HG02885 (cell line): ENCODE measurements around the gene TYRO3.

Experiments used
- ATAC-seq: cut with Tn5 transposase; IDR thresholded peaks from one replicate; pipeline ENCODE4 v1.9.1; 2021; ENCODE audit warnings: mild to moderate bottlenecking; ENCODE audit not compliant: unreplicated experiment, poor library complexity

Gene TYRO3

GRCh38 chr15:41558400-41559238 lies at the start of gene TYRO3:
TYRO3 (plus strand) TSS chr15:41559212; CDS start chr15:41559258, 46 bp downstream.
- peak; percentile 45 for ATAC-seq

GRCh38 chr15:41510728-41511127 lies 48.3 kb upstream of the TYRO3 start:
- ATAC-seq = no peak

GRCh38 chr15:41511331-41511898 lies 47.6 kb upstream of the TYRO3 start:
- ATAC-seq = no peak

GRCh38 chr15:41511899-41512369 lies 47.1 kb upstream of the TYRO3 start:
- no peak for ATAC-seq

GRCh38 chr15:41512512-41512939 lies 46.5 kb upstream of the TYRO3 start:
- ATAC-seq = no peak

- ATAC-seq = no peak
Observed at GRCh38 chr15:41512940-41513505, 46.0 kb upstream of the TYRO3 start.

- no peak for ATAC-seq
Observed at GRCh38 chr15:41513506-41514227, 45.3 kb upstream of the TYRO3 start, which contains the start of gene LTK. LTK (minus strand) TSS chr15:41513827; CDS start chr15:41513709, 118 bp downstream.

- ATAC-seq = no peak
Observed at GRCh38 chr15:41517895-41518449, 41.0 kb upstream of the TYRO3 start.

- no peak for ATAC-seq
Observed at GRCh38 chr15:41520636-41521035, 38.4 kb upstream of the TYRO3 start.

GRCh38 chr15:41521614-41522013 lies 37.4 kb upstream of the TYRO3 start:
- no peak for ATAC-seq

GRCh38 chr15:41523097-41523496 lies 35.9 kb upstream of the TYRO3 start:
- ATAC-seq = no peak

GRCh38 chr15:41530363-41530956 lies 28.6 kb upstream of the TYRO3 start:
- no peak for ATAC-seq

- ATAC-seq = no peak
Observed at GRCh38 chr15:41535544-41535943, 23.5 kb upstream of the TYRO3 start.

GRCh38 chr15:41536866-41537265 lies 22.1 kb upstream of the TYRO3 start:
- no peak for ATAC-seq

GRCh38 chr15:41543521-41543870 lies 15.5 kb upstream of the TYRO3 start:
- no peak for ATAC-seq

- no peak for ATAC-seq
Observed at GRCh38 chr15:41544650-41545015, 14.4 kb upstream of the TYRO3 start.

- ATAC-seq = no peak
Observed at GRCh38 chr15:41545218-41545617, 13.8 kb upstream of the TYRO3 start.

- ATAC-seq = no peak
Observed at GRCh38 chr15:41546851-41547786, 11.9 kb upstream of the TYRO3 start.
